Measurements from ENCODE around the gene AVL9. TPM values are rescaled to one million over a fixed set of nuclear protein-coding genes. Genes with fewer than 3 reads are reported as not detected.

Gene AVL9
- total and polyA plus RNA-seq, 2 of the 4 experiments (the other 2 are of a cell fraction), result 13.1 to 21.7 TPM

DNA sequence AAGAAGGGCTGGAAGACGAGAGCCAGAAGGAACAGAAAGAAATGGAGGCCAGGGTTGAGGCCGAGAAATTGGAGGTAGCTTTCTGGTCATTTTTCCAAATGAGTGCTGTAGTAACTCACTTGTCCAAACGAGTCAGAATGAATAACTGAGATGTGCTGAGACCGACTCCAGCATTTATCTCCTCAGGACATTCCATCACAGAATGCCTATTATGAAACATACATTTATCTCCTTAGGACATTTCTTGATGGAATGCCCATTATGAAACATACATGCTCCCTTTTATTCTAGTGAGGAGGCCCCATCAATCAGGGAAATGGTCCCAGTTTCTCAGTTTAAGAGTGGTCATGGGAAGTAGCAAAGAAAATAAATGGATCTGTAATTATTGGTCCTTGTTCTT is 16.5 kb downstream of the AVL9 start:
- Histone ChIP-seq H3K4me1 (ENCODE audit: control insufficient read depth, insufficient read depth, low read length) (no peaks in the 10 kb centered on the region), H3K23ac (ENCODE audit: low read depth, low read length) (no peak overlapping the region), H2BK20ac (ENCODE audit: low read depth, low read length) (no peak overlapping the region), H3K9me3 (ENCODE audit: control insufficient read depth, insufficient read depth, low read length) (no peaks in the 10 kb centered on the region), H3K27me3 (ENCODE audit: control insufficient read depth, insufficient read depth, low read length) (no peaks in the 10 kb centered on the region), H4K5ac (ENCODE audit: low read depth, low read length) (no peak overlapping the region), H3K56ac (ENCODE audit: extremely low read depth, insufficient read depth, low read length) (no peak overlapping the region), H3K27ac (ENCODE audit: insufficient read depth, low read length) (no peak overlapping the region), H3K9me1 (ENCODE audit: insufficient read depth, low read length) (no peaks in the 10 kb centered on the region), H3K79me1 (ENCODE audit: low read depth in 1 of 2, low read length in 2 of 2) (peaks cover 29 to 63% of the 10 kb centered on the region in 2 experiments), H3K4ac (ENCODE audit: low read depth, low read length) (no peak overlapping the region), H3K9ac (ENCODE audit: low read depth, low read length) (no peak overlapping the region), H2AK9ac (replicated peaks; ENCODE audit: low read depth, low read length, poor library complexity) (no peak overlapping the region), H2BK15ac (ENCODE audit: low read depth, low read length) (no peak overlapping the region), H4K8ac (ENCODE audit: low read depth in 2 of 2, low read length in 2 of 2) (no peak overlapping the region), H2AK5ac (ENCODE audit: low read depth, low read length) (no peak overlapping the region), H2BK5ac (ENCODE audit: low read depth, low read length, poor library complexity, severe bottlenecking) (no peak overlapping the region), H3K14ac (replicated peaks; ENCODE audit: low read depth, low read length) (no peak overlapping the region), H2BK120ac (ENCODE audit: low read depth, low read length) (no peak overlapping the region), H4K20me1 (ENCODE audit: insufficient read depth, low read length) (peaks cover 22% of the 10 kb centered on the region; the same call in 1 of the 2 replicates), H3K4me3 (ENCODE audit: insufficient read depth, low read depth, low read length) (no peak overlapping the region), H3K18ac (ENCODE audit: low read depth, low read length) (no peak overlapping the region), H4K91ac (ENCODE audit: insufficient read depth, low read depth, low read length) (no peak overlapping the region), H3K36me3 (ENCODE audit: control insufficient read depth, insufficient read depth, low read length) (peaks cover 1% of the 10 kb centered on the region; the same call in 1 of the 2 replicates), H2AFZ (replicated peaks; ENCODE audit: low read length, poor library complexity) (no peak overlapping the region), H3K4me2 (ENCODE audit: low read depth, low read length) (no peak overlapping the region)
- intact Hi-C loops (cut with micrococcal nuclease), result no loop called here
- DNase-seq (peak; percentile 4), ATAC-seq (ENCODE audit: low read depth) (no peak)
- in situ Hi-C loops (cut with MboI; ENCODE audit: low sequenced_read_pairs), result no loop called here
- dilution Hi-C loops (cut with HindIII; ENCODE audit: low sequenced_read_pairs, unreplicated experiment), result no loop called here
- BruUV-seq (replicated peaks), result no TSS peak
- CTCF ChIA-PET, result no interaction called here
- WGBS, 2 experiments (ENCODE audit: extremely low coverage in 2 of 2, insufficient read length in 1 of 2), result no CpG with 5 or more reads among the region's 4 CpGs
- no peak for TF ChIP-seq RAD21 (IDR thresholded peaks at IDR 0.05; ENCODE audit: low read length)
- TF ChIP-seq MXI1 (IDR thresholded peaks at IDR 0.05; ENCODE audit: borderline replicate concordance, low read depth, low read length), result no peak
- TF ChIP-seq CHD1 (IDR thresholded peaks at IDR 0.05; ENCODE audit: low read depth, low read length), result no peak
- TF ChIP-seq POLR2A (IDR thresholded peaks at IDR 0.05; ENCODE audit: low read depth, low read length), result no peak
- TF ChIP-seq BHLHE40 (IDR thresholded peaks at IDR 0.05; ENCODE audit: low read depth, low read length), result no peak
- no peak for TF ChIP-seq MAFK (IDR thresholded peaks at IDR 0.05; ENCODE audit: low read depth, low read length)
- no peak for TF ChIP-seq RFX5 (IDR thresholded peaks at IDR 0.05; ENCODE audit: low read depth, low read length)
- TF ChIP-seq, protein P1, sequence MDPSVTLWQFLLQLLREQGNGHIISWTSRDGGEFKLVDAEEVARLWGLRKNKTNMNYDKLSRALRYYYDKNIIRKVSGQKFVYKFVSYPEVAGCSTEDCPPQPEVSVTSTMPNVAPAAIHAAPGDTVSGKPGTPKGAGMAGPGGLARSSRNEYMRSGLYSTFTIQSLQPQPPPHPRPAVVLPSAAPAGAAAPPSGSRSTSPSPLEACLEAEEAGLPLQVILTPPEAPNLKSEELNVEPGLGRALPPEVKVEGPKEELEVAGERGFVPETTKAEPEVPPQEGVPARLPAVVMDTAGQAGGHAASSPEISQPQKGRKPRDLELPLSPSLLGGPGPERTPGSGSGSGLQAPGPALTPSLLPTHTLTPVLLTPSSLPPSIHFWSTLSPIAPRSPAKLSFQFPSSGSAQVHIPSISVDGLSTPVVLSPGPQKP (IDR thresholded peaks at IDR 0.05; ENCODE audit: borderline replicate concordance, low read depth, low read length), result no peak
- TF ChIP-seq, protein P2, sequence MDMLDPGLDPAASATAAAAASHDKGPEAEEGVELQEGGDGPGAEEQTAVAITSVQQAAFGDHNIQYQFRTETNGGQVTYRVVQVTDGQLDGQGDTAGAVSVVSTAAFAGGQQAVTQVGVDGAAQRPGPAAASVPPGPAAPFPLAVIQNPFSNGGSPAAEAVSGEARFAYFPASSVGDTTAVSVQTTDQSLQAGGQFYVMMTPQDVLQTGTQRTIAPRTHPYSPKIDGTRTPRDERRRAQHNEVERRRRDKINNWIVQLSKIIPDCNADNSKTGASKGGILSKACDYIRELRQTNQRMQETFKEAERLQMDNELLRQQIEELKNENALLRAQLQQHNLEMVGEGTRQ (IDR thresholded peaks at IDR 0.05; ENCODE audit: low read depth, low read length), result no peak
- no peak for TF ChIP-seq MAZ (IDR thresholded peaks at IDR 0.05; ENCODE audit: borderline replicate concordance, low read depth, low read length)
- no peak for TF ChIP-seq RCOR1 (IDR thresholded peaks at IDR 0.05; ENCODE audit: insufficient replicate concordance, low read length)
- TF ChIP-seq, protein P3, sequence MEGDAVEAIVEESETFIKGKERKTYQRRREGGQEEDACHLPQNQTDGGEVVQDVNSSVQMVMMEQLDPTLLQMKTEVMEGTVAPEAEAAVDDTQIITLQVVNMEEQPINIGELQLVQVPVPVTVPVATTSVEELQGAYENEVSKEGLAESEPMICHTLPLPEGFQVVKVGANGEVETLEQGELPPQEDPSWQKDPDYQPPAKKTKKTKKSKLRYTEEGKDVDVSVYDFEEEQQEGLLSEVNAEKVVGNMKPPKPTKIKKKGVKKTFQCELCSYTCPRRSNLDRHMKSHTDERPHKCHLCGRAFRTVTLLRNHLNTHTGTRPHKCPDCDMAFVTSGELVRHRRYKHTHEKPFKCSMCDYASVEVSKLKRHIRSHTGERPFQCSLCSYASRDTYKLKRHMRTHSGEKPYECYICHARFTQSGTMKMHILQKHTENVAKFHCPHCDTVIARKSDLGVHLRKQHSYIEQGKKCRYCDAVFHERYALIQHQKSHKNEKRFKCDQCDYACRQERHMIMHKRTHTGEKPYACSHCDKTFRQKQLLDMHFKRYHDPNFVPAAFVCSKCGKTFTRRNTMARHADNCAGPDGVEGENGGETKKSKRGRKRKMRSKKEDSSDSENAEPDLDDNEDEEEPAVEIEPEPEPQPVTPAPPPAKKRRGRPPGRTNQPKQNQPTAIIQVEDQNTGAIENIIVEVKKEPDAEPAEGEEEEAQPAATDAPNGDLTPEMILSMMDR (conservative IDR thresholded peaks at IDR 0.05; ENCODE audit: low read depth, low read length), result no peak
- no peak for TF ChIP-seq CEBPB (IDR thresholded peaks at IDR 0.05; ENCODE audit: low read depth, low read length)
- no peak for TF ChIP-seq FOS (IDR thresholded peaks at IDR 0.05; ENCODE audit: low read depth, low read length)
- TF ChIP-seq NFE2L2 (IDR thresholded peaks at IDR 0.05; ENCODE audit: low read depth, low read length), result no peak
- POLR2A ChIA-PET (ENCODE audit: unreplicated experiment), result no interaction called here

Measured in IMR-90 (cell line).